ENCODE results near the gene ERN2.

The ERN2 gene

DNA sequence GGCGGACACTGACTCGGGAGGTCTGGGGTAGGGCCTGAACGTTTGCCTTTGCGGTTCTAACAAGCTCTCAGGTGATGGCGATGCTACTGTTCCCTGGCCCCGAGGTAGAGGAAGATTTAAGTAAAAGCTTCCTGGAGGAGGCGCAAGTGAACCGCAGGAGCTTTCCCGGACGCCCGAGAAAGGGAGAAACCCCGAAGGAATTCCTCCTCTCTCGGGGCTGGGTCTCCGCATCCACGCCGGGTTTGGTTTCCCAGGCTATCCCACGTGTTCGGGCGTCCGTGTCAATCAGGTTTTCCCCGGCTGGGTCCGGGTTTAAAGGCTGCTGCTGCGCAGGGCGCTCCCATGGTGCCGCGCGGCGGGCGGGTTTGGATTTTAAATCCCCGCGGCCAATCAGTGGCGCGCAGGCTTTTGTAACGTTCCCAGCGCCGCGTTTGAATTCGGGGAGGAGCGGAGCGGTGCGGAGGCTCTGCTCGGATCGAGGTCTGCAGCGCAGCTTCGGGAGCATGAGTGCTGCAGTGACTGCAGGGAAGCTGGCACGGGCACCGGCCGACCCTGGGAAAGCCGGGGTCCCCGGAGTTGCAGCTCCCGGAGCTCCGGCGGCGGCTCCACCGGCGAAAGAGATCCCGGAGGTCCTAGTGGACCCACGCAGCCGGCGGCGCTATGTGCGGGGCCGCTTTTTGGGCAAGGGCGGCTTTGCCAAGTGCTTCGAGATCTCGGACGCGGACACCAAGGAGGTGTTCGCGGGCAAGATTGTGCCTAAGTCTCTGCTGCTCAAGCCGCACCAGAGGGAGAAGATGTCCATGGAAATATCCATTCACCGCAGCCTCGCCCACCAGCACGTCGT lies 34.4 kb downstream of the ERN2 start, which contains the start of gene PLK1:
Gene PLK1, plus strand, starts transcription at position 460 of the 844 bp plus-strand sequence. Its CDS starts 44 bp downstream, at position 504.
- DNase-seq (ENCODE audit: low read depth, low spot score) = peak; percentile 85
- peak within 1 kb of the TSS; percentile 70 for H3K4me3 ChIP-seq (ENCODE audit: low read depth, low read length)
- in situ Hi-C loops (cut with HindIII; ENCODE audit: low sequenced_read_pairs) = no loop called here
- peak; percentile 43 for TF ChIP-seq CTCF (IDR thresholded peaks at IDR 0.05; ENCODE audit: low read depth, low read length)

DNA sequence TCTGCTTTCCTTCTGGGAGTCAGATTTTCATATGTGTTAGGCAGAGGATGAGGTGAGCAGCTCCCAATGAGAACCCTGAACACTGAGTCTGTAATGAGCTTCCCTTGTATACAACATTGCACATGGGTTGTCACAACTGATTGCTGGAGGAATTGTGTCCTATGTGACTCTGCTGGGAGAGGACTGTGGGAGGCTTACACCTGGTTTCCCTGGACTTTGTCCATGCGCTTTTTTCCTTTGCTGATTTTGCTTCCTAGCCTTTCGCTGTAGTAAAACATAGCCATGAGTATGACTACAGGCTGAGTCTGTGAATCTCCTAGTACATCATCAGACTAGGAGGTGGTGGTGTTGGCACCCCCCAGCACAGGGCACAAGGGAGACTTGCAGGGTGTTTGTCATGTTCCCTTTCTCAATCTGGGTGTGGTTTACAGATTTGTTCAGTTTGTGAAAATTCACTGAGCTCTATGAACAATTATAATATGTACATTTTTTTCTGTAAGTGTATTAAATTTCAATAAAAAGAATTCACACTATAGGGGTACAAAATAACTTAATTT lies 36.0 kb downstream of the ERN2 start:
- in situ Hi-C loops (cut with HindIII; ENCODE audit: low sequenced_read_pairs) = no loop called here
- no peak for TF ChIP-seq CTCF (IDR thresholded peaks at IDR 0.05; ENCODE audit: low read depth, low read length)
- H3K4me3 ChIP-seq (ENCODE audit: low read depth, low read length) = no peak overlapping the region
- no peak for DNase-seq (ENCODE audit: low read depth, low spot score)

DNA sequence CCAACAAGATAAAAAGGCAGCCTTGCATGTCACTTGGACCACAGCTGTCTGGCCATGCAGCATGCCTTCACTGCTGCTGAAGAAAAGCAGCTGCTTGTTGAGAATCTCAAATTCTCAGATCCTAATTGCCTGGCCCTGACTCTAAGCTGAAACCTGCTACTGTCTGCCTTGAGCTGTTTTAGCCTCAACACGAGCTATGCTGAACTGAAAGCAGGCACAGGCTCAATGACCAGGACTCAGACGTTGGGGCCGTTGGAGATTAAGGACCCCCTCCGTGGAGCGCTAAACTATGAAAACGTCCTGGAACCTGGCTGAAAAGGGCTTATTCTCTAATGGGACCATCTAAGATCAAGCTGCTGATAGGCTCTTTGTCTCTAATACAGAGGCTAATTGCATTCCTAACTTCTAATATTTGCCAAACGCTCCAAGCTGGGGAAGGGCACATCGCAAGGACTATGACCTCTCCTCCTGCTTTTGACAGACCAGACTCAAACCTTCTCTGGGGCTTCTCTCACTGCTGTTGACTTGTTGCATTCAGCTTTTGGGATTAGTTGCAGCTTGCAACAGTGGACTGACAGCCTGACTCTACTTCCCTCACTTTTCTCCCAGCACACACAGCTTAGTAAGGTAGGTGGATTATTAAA lies 38.9 kb downstream of the ERN2 start:
- in situ Hi-C loops (cut with HindIII; ENCODE audit: low sequenced_read_pairs) = no loop called here
- no peak for DNase-seq (ENCODE audit: low read depth, low spot score)
- H3K4me3 ChIP-seq (ENCODE audit: low read depth, low read length) = no peak overlapping the region
- no peak for TF ChIP-seq CTCF (IDR thresholded peaks at IDR 0.05; ENCODE audit: low read depth, low read length)

GRCh38 chr16:23670137-23670776 lies 42.8 kb downstream of the ERN2 start:
- in situ Hi-C loops (cut with HindIII; ENCODE audit: low sequenced_read_pairs) = no loop called here
- DNase-seq (ENCODE audit: low read depth, low spot score) = peak; percentile 85
- no peak overlapping the region for H3K4me3 ChIP-seq (ENCODE audit: low read depth, low read length)
- no peak for TF ChIP-seq CTCF (IDR thresholded peaks at IDR 0.05; ENCODE audit: low read depth, low read length)

DNA sequence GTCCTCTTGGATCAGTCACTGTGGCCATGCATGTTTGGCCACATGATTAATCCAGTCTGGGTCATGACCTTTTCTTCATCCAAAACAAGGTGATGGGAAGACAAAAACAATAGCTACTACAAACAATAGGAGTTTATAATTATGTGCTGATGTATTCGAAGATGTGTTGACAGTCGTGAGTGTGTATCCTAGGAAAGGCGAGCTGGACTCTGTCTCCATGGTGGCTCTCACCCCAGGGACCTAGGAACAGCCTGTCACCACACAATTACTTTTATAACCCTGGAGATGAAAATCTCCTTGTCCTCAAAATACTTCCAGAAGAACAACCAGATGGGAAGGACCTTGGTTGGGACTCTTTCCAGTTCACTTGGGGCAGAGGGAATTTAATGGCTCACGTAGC lies 44.1 kb downstream of the ERN2 start:
- no peak for DNase-seq (ENCODE audit: low read depth, low spot score)
- TF ChIP-seq CTCF (IDR thresholded peaks at IDR 0.05; ENCODE audit: low read depth, low read length) = no peak
- H3K4me3 ChIP-seq (ENCODE audit: low read depth, low read length) = no peak overlapping the region
- in situ Hi-C loops (cut with HindIII; ENCODE audit: low sequenced_read_pairs) = no loop called here

DNA sequence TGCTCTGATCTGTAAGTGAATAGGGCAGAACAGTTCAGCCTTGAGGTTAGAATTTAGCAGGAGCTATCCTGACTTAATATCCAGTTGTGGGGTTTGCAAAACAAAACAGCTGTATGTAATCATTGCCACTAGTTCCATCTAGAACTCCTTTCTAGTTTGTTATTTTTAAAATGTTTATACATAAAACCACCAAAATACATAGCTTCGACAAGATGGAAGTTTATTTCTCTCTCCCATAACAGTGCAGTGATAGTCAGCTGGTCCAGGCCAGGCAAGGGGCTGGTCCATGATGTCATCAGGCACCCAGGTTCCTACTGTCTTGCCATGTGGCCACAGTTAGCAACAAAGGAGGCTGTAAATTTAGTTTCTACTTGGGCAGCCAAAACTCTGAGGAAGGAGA lies 44.8 kb downstream of the ERN2 start:
- DNase-seq (ENCODE audit: low read depth, low spot score) = no peak
- in situ Hi-C loops (cut with HindIII; ENCODE audit: low sequenced_read_pairs) = no loop called here
- no peak overlapping the region for H3K4me3 ChIP-seq (ENCODE audit: low read depth, low read length)
- no peak for TF ChIP-seq CTCF (IDR thresholded peaks at IDR 0.05; ENCODE audit: low read depth, low read length)
